Right atrium auricular region (tissue), 2 donors: ENCODE data around the gene CACNA1B. TPM values are rescaled to one million over a fixed set of nuclear protein-coding genes. Genes with fewer than 3 reads are reported as not detected.
A peak's percentile ranks its signal among the peaks of the same experiment; 100 is the strongest.
"Not testable (repeated sequence)": the region's sequence is repeated elsewhere in the genome, so short reads cannot be mapped to it uniquely, and the experiment has no call there.

Source experiments
- DNase-seq: peaks from one replicate; pipeline ENCODE4 v3.0.0-alpha.2; 2019; ENCODE audit warnings: low spot score
- H3K27ac ChIP-seq, 2 donors: fragments of 200-600 bp; sonication (generic); 1 replicate in 1 of 2; 2 replicates in 1 of 2; pipeline ENCODE4 v1.5.1; 2016 to 2019
- H3K27me3 ChIP-seq, 2 donors: fragments of 200-600 bp; sonication (generic); one replicate each; pipeline versions ENCODE4 v1.5.1 to v1.6.0; 2017 to 2019
- H3K36me3 ChIP-seq: fragments of 200-600 bp; sonication (generic); one replicate; pipeline ENCODE4 v1.5.1; 2016
- H3K4me1 ChIP-seq, 2 donors: fragments of 200-600 bp; sonication (generic); one replicate each; pipeline versions ENCODE4 v1.5.1 to v1.6.0; 2017 to 2019
- H3K4me3 ChIP-seq, 2 donors: fragments of 200-600 bp; sonication (generic); 1 replicate in 1 of 2; 2 replicates in 1 of 2; pipeline ENCODE4 v1.5.1; 2017 to 2019; ENCODE audit warnings: mild to moderate bottlenecking in 1 of 2, moderate library complexity in 1 of 2
- H3K9me3 ChIP-seq, 2 donors: fragments of 200-600 bp; sonication (generic); one replicate each; pipeline ENCODE4 v1.5.1; 2019
- CTCF ChIP-seq, 2 donors: fragments of 200-600 bp; sonication (generic); IDR thresholded peaks; one replicate each; pipeline ENCODE4 v1.5.1; 2019; ENCODE audit warnings: antibody characterized with exemption in 2 of 2
- total RNA-seq, 2 donors: library from RNA; depleted of rRNA; stranded (reverse); fragments of >200 nt; gene quantifications; one replicate each; pipeline ENCODE4 v1.1.0, GENCODE V29; 2016

CACNA1B gene
- under 1 TPM; 0.04 to 0.41 TPM for total RNA-seq

- not testable (repeated sequence) for H3K9me3 ChIP-seq, H3K27ac ChIP-seq, H3K4me1 ChIP-seq, DNase-seq, H3K36me3 ChIP-seq
- Histone ChIP-seq H3K27me3 (peaks cover 0 to 14% of the 10 kb centered on the region in 2 donors), H3K4me3 (peak within 1 kb of the TSS; percentile 1 to 48)
Measured at GRCh38 chr9:137877506-137878122, at the start of gene CACNA1B. Gene CACNA1B, plus strand, starts transcription at chr9:137877782. Its CDS starts 152 bp downstream, at chr9:137877934.

- Histone ChIP-seq H3K27ac (no peak overlapping the region), H3K27me3 (no peaks in the 10 kb centered on the region), H3K9me3 (no peaks in the 10 kb centered on the region), H3K36me3 (peaks cover 35% of the 10 kb centered on the region), H3K4me1 (no peaks in the 10 kb centered on the region), H3K4me3 (no peak overlapping the region)
- TF ChIP-seq CTCF (IDR thresholded peaks at IDR 0.05), result no peak
- no peak for DNase-seq
Measured at GRCh38 chr9:137827908-137828526, 49.6 kb upstream of the CACNA1B start.

- H3K27ac ChIP-seq, result no peak overlapping the region
Measured at GRCh38 chr9:137828527-137829259, 48.9 kb upstream of the CACNA1B start.

GRCh38 chr9:137829260-137829996, 48.2 kb upstream of the CACNA1B start:
- no peaks in the 10 kb centered on the region for H3K4me1 ChIP-seq
- no peak for DNase-seq
- no peaks in the 10 kb centered on the region for H3K9me3 ChIP-seq
- TF ChIP-seq CTCF (IDR thresholded peaks at IDR 0.05), result no peak
- H3K27me3 ChIP-seq, result no peaks in the 10 kb centered on the region
- H3K36me3 ChIP-seq, result peaks cover 48% of the 10 kb centered on the region
- no peak overlapping the region for H3K4me3 ChIP-seq
- no peak overlapping the region for H3K27ac ChIP-seq

More at GRCh38 chr9:137828527-137829259, 48.9 kb upstream of the CACNA1B start:
- Histone ChIP-seq H3K9me3 (no peaks in the 10 kb centered on the region), H3K27me3 (no peaks in the 10 kb centered on the region), H3K4me1 (no peaks in the 10 kb centered on the region), H3K36me3 (peaks cover 41% of the 10 kb centered on the region), H3K4me3 (no peak overlapping the region)
- TF ChIP-seq CTCF (IDR thresholded peaks at IDR 0.05), result no peak
- DNase-seq, result no peak

- Histone ChIP-seq H3K36me3 (peaks cover 53% of the 10 kb centered on the region), H3K27ac (no peak overlapping the region), H3K9me3 (no peaks in the 10 kb centered on the region), H3K27me3 (no peaks in the 10 kb centered on the region), H3K4me1 (no peaks in the 10 kb centered on the region), H3K4me3 (no peak overlapping the region)
- no peak for DNase-seq
- no peak for TF ChIP-seq CTCF (IDR thresholded peaks at IDR 0.05)
Measured at GRCh38 chr9:137832191-137832700, 45.3 kb upstream of the CACNA1B start.
